ENCODE data around the gene CPA4. TPM values are rescaled to one million over a fixed set of nuclear protein-coding genes. Genes with fewer than 3 reads are reported as not detected.
A peak's percentile ranks its signal among the peaks of the same experiment; 100 is the strongest.

The CPA4 gene
- polyA plus RNA-seq, 1 experiment, result 71.8 TPM

GRCh38 chr7:130365511-130366441, 72.8 kb downstream of the CPA4 start:
- no peak for TF ChIP-seq CTCF (IDR thresholded peaks at IDR 0.05; ENCODE audit: low read depth, low read length)

GRCh38 chr7:130366564-130366963, 73.6 kb downstream of the CPA4 start:
- DNase-seq (ENCODE audit: low read depth, low spot score), result no peak
- peaks cover 3% of the 10 kb centered on the region for H3K9me3 ChIP-seq (ENCODE audit: control insufficient read depth, insufficient read depth, low read length)
- no peak overlapping the region for H3K4me3 ChIP-seq (ENCODE audit: low read depth, low read length)
- CTCF ChIA-PET, result no interaction called here
- TF ChIP-seq CTCF (IDR thresholded peaks at IDR 0.05; ENCODE audit: low read depth, low read length), result no peak
- peak overlapping the region; percentile 89 for H3K27ac ChIP-seq (ENCODE audit: low read depth, low read length)
- POLR2A ChIA-PET, result no interaction called here
- H3K27me3 ChIP-seq (ENCODE audit: control insufficient read depth, insufficient read depth, low read length), result no peaks in the 10 kb centered on the region

More at GRCh38 chr7:130365511-130366441, 72.8 kb downstream of the CPA4 start:
- Histone ChIP-seq H3K27ac (ENCODE audit: low read depth, low read length) (peak overlapping the region; percentile 89), H3K9me3 (ENCODE audit: control insufficient read depth, insufficient read depth, low read length) (peaks cover 9% of the 10 kb centered on the region), H3K4me3 (ENCODE audit: low read depth, low read length) (no peak overlapping the region), H3K27me3 (ENCODE audit: control insufficient read depth, insufficient read depth, low read length) (no peaks in the 10 kb centered on the region)
- POLR2A ChIA-PET, result interaction anchor here (0.6 to 1.1 kb wide), 2 partner anchors 10 to 30 kb away, joined by 3 to 6 read pairs; no protein-coding TSS in a partner anchor
- CTCF ChIA-PET, result no interaction called here
- DNase-seq (ENCODE audit: low read depth, low spot score), result peak; percentile 86

- DNase-seq (ENCODE audit: low read depth, low spot score), result no peak
- CTCF ChIA-PET, result no interaction called here
Measured at GRCh38 chr7:130367088-130367755, 74.3 kb downstream of the CPA4 start.

GRCh38 chr7:130367836-130368746, 75.1 kb downstream of the CPA4 start:
- no peak overlapping the region for H3K27ac ChIP-seq (ENCODE audit: low read depth, low read length)
- H3K4me3 ChIP-seq (ENCODE audit: low read depth, low read length), result no peak overlapping the region
- peaks cover 2% of the 10 kb centered on the region; the same call in 1 of the 2 replicates for H3K9me3 ChIP-seq (ENCODE audit: control insufficient read depth, insufficient read depth, low read length)
- CTCF ChIA-PET, result no interaction called here
- TF ChIP-seq CTCF (IDR thresholded peaks at IDR 0.05; ENCODE audit: low read depth, low read length), result no peak
- POLR2A ChIA-PET, result no interaction called here
- no peak for DNase-seq (ENCODE audit: low read depth, low spot score)
- H3K27me3 ChIP-seq (ENCODE audit: control insufficient read depth, insufficient read depth, low read length), result no peaks in the 10 kb centered on the region

More at GRCh38 chr7:130367088-130367755, 74.3 kb downstream of the CPA4 start:
- TF ChIP-seq CTCF (IDR thresholded peaks at IDR 0.05; ENCODE audit: low read depth, low read length), result no peak
- no peaks in the 10 kb centered on the region for H3K27me3 ChIP-seq (ENCODE audit: control insufficient read depth, insufficient read depth, low read length)
- POLR2A ChIA-PET, result no interaction called here
- peaks cover 2% of the 10 kb centered on the region; the same call in 1 of the 2 replicates for H3K9me3 ChIP-seq (ENCODE audit: control insufficient read depth, insufficient read depth, low read length)
- H3K27ac ChIP-seq (ENCODE audit: low read depth, low read length), result peak overlapping the region; percentile 89
- H3K4me3 ChIP-seq (ENCODE audit: low read depth, low read length), result no peak overlapping the region
